A549 (cell line): Measurements from ENCODE around the gene HIGD1A. TPM values are rescaled to one million over a fixed set of nuclear protein-coding genes. Genes with fewer than 3 reads are reported as not detected.
A peak's percentile ranks its signal among the peaks of the same experiment; 100 is the strongest.

Source experiments
- ATAC-seq, 2 experiments: fragments of 200-7000 bp in 1 of 2; fragments of >200 bp in 1 of 2; cut with Nextera tagmentation in 1 of 2; cut with Tn5 transposase in 1 of 2; 3 replicates each; pipeline versions ENCODE4 v1.8.0 to v1.9.1; 2018 to 2020; ENCODE audit warnings: mild to moderate bottlenecking in 1 of 2, moderate library complexity in 1 of 2
- CTCF ChIA-PET: fragments of 300-600 bp; sonication (Branson Sonifier 250); formaldehyde crosslinking; extraction: SDS; loops from one replicate; lab custom pipeline; 2021; ENCODE audit warnings: antibody characterized with exemption, inconsistent platforms; lab: Yijun Ruan, JAX
- POLR2A ChIA-PET: fragments of 350-600 bp; formaldehyde crosslinking; extraction: SDS; loops from one replicate; lab custom pipeline; 2021; ENCODE audit warnings: antibody characterized with exemption, inconsistent platforms; lab: Yijun Ruan, JAX
- DNase-seq, 2 experiments: peaks; one replicate each; pipeline versions ENCODE4 v3.0.0 to v3.0.0-alpha.2; 2011 to 2016; ENCODE audit warnings: low read depth in 1 of 2, low spot score in 1 of 2
- FAIRE-seq: peaks from 2 replicates; lab custom pipeline; 2011; peaks lifted over from hg19 to GRCh38; lab: Jason Lieb, UNC
- H3K27ac ChIP-seq, 2 experiments: fragments of >200 bp; sonication (Bioruptor Twin); formaldehyde crosslinking; 3 replicates each; pipeline ENCODE4 v1.5.1; 2016 to 2017
- H3K4me1 ChIP-seq: fragments of >200 bp; sonication (Bioruptor Twin); formaldehyde crosslinking; 3 replicates; pipeline ENCODE4 v1.6.1; 2016
- H3K4me2 ChIP-seq: fragments of >200 bp; sonication (Bioruptor Twin); formaldehyde crosslinking; 3 replicates; pipeline ENCODE4 v1.6.1; 2016
- H3K4me3 ChIP-seq: fragments of >200 bp; sonication (Bioruptor Twin); formaldehyde crosslinking; 3 replicates; pipeline ENCODE4 v1.5.1; 2016
- H3K9me3 ChIP-seq: fragments of >200 bp; sonication (Bioruptor Twin); formaldehyde crosslinking; 3 replicates; pipeline ENCODE4 v1.6.1; 2016
- BCL3 ChIP-seq: fragments of >200 bp; sonication (Bioruptor Twin); formaldehyde crosslinking; IDR thresholded peaks from 3 replicates; pipeline ENCODE4 v1.6.1; 2016
- CTCF ChIP-seq: fragments of >200 bp; sonication (Bioruptor Twin); formaldehyde crosslinking; IDR thresholded peaks from 3 replicates; pipeline ENCODE4 v1.5.1; 2016
- ELK1 ChIP-seq: fragments of 150-350 bp; IDR thresholded peaks from 2 replicates; pipeline ENCODE4 v1.6.1; 2014; ENCODE audit warnings: low read depth, mild to moderate bottlenecking, low read length
- EP300 ChIP-seq, 2 experiments: fragments of >200 bp; sonication (Bioruptor Twin); formaldehyde crosslinking; IDR thresholded peaks; 2 replicates in 1 of 2; 3 replicates in 1 of 2; pipeline ENCODE4 v1.6.1; 2016 to 2017
- ESRRA ChIP-seq: fragments of 150-350 bp; IDR thresholded peaks from 2 replicates; pipeline ENCODE4 v1.6.1; 2014; ENCODE audit warnings: mild to moderate bottlenecking, low read length, borderline replicate concordance
- FOSL2 ChIP-seq, 2 experiments: fragments of 450-650 bp in 1 of 2; fragments of >200 bp in 1 of 2; sonication (Bioruptor Twin) in 1 of 2; formaldehyde crosslinking; IDR thresholded peaks; 2 replicates each; pipeline versions ENCODE4 v1.5.0 to v1.6.1; 2016 to 2020; ENCODE audit warnings: mild to moderate bottlenecking in 1 of 2, moderate library complexity in 1 of 2
- GATA3 ChIP-seq: IDR thresholded peaks from 2 replicates; pipeline ENCODE4 v1.6.1; 2012; ENCODE audit warnings: borderline replicate concordance
- HES2 ChIP-seq: fragments of >200 bp; sonication (Bioruptor Twin); formaldehyde crosslinking; IDR thresholded peaks from 2 replicates; pipeline ENCODE4 v1.6.1; 2016
- HOXA7 ChIP-seq: fragments of 250-450 bp; sonication (Bioruptor Pico); IDR thresholded peaks from 2 replicates; pipeline ENCODE4 v1.5.0; 2020; ENCODE audit warnings: mild to moderate bottlenecking, moderate library complexity
- HOXB5 ChIP-seq: fragments of 250-450 bp; sonication (Bioruptor Pico); IDR thresholded peaks from 2 replicates; pipeline ENCODE4 v1.5.0; 2020; ENCODE audit warnings: mild to moderate bottlenecking, moderate library complexity
- JUNB ChIP-seq: fragments of >200 bp; sonication (Bioruptor Twin); formaldehyde crosslinking; IDR thresholded peaks from 2 replicates; pipeline ENCODE4 v1.6.1; 2016
- KDM5A ChIP-seq: fragments of 200-600 bp; sonication (generic); IDR thresholded peaks from 2 replicates; pipeline ENCODE4 v1.6.1; 2016; ENCODE audit warnings: antibody characterized with exemption, mild to moderate bottlenecking
- MAFK ChIP-seq: fragments of 450-650 bp; IDR thresholded peaks from 2 replicates; pipeline ENCODE4 v1.6.1; 2014; ENCODE audit not compliant: partially characterized antibody
- MAZ ChIP-seq: fragments of 150-350 bp; IDR thresholded peaks from 2 replicates; pipeline ENCODE4 v1.6.1; 2014; ENCODE audit warnings: antibody characterized with exemption, low read depth, low read length, borderline replicate concordance
- NPAS2 ChIP-seq: fragments of 250-450 bp; sonication (Bioruptor Pico); IDR thresholded peaks from 2 replicates; pipeline ENCODE4 v1.8.0; 2022; ENCODE audit warnings: mild to moderate bottlenecking, moderate library complexity, borderline replicate concordance
- RAD21 ChIP-seq, 2 experiments: fragments of >200 bp in 1 of 2; sonication (Bioruptor Twin) in 1 of 2; formaldehyde crosslinking in 1 of 2; IDR thresholded peaks in 1 of 2; conservative IDR thresholded peaks in 1 of 2; 2 replicates in 1 of 2; 3 replicates in 1 of 2; pipeline ENCODE4 v1.6.1; 2012 to 2018; ENCODE audit warnings: inconsistent platforms in 1 of 2
- RFX5 ChIP-seq: fragments of 450-650 bp; IDR thresholded peaks from 2 replicates; pipeline ENCODE4 v1.7.1; 2014; ENCODE audit warnings: antibody characterized with exemption, mild to moderate bottlenecking, moderate library complexity
- RNF2 ChIP-seq: fragments of 200-600 bp; sonication (generic); IDR thresholded peaks from 2 replicates; pipeline ENCODE4 v1.6.1; 2016; ENCODE audit warnings: low read depth, mild to moderate bottlenecking, antibody characterized with exemption, moderate library complexity, borderline replicate concordance
- ZSCAN20 ChIP-seq: fragments of 250-450 bp; sonication (Bioruptor Pico); IDR thresholded peaks from 2 replicates; pipeline ENCODE4 v1.8.0; 2022; ENCODE audit warnings: mild to moderate bottlenecking, moderate library complexity
- WGBS: methylation state at CpG from one replicate; pipeline ENCODE4 v1.1.6; 2017; ENCODE audit errors: missing lambda C conversion rate; 5-methylcytosine and 5-hydroxymethylcytosine counted together
- polyA plus RNA-seq, 4 experiments: library from polyadenylated mRNA; depleted of rRNA in 3 of 4; stranded (reverse); fragments of >200 nt; fragmentation: RNase III in 1 of 4; extraction: RNeasy Plus Mini Kit Qiagen cat#74134 plus additional on column Dnase treatment in 1 of 4; gene quantifications; 2 replicates in 3 of 4; 3 replicates in 1 of 4; pipeline ENCODE4 v1.2.3, GENCODE V29; 2011 to 2017

The HIGD1A gene
- polyA plus RNA-seq, 2 of the 4 experiments (the other 2 are of a cell fraction) = 146 to 158 TPM

- DNase-seq (no peak), FAIRE-seq (no peak), ATAC-seq (no peak)
- Histone ChIP-seq H3K4me1 (no peaks in the 10 kb centered on the region), H3K4me2 (no peak overlapping the region), H3K9me3 (no peaks in the 10 kb centered on the region), H3K4me3 (no peak overlapping the region), H3K27ac (no peak overlapping the region)
- WGBS = 65% methylated on average over 4 of the region's 9 CpGs
- ChIA-PET POLR2A (no interaction called here), CTCF (no interaction called here)
- TF ChIP-seq MAFK (no peak), EP300 (IDR thresholded peaks at IDR 0.05) (no peak), HOXB5 (CRISPR knock-in tag) (no peak), RFX5 (no peak), HES2 (no peak), KDM5A (no peak), BCL3 (no peak), GATA3 (no peak), FOSL2 (IDR thresholded peaks at IDR 0.05) (no peak), FOSL2 (CRISPR knock-in tag; IDR thresholded peaks at IDR 0.05) (no peak), ESRRA (no peak), ELK1 (no peak), RNF2 (no peak), HOXA7 (no peak), NPAS2 (CRISPR knock-in tag) (no peak), ZSCAN20 (CRISPR knock-in tag) (no peak)
Observed at GRCh38 chr3:42751609-42752008, 52.7 kb downstream of the HIGD1A start.

- CTCF ChIA-PET = interaction anchor here (0.9 to 1.7 kb wide), 3 partner anchors 10 to 169 kb away, joined by 3 to 8 read pairs (median 4); partner anchors contain the start of gene SEC22C
- DNase-seq = no peak
- FAIRE-seq = no peak
- H3K4me3 ChIP-seq = no peak overlapping the region
- no peaks in the 10 kb centered on the region for H3K4me1 ChIP-seq
- 67% methylated on average over 2 of the region's 7 CpGs for WGBS
- no peaks in the 10 kb centered on the region for H3K9me3 ChIP-seq
- no peak for TF ChIP-seq MAFK
- TF ChIP-seq JUNB = no peak
- no peak for TF ChIP-seq MAZ
- ATAC-seq = no peak
- H3K4me2 ChIP-seq = no peak overlapping the region
- POLR2A ChIA-PET = no interaction called here
- no peak overlapping the region for H3K27ac ChIP-seq
Observed at GRCh38 chr3:42750834-42751233, 53.5 kb downstream of the HIGD1A start.

- ATAC-seq = peak; percentile 68 to 80; a peak in 4 of 6 replicates
- H3K9me3 ChIP-seq = no peaks in the 10 kb centered on the region
- no peak overlapping the region for H3K4me3 ChIP-seq
- H3K4me2 ChIP-seq = no peak overlapping the region
- WGBS = 71% methylated on average over 10 of the region's 10 CpGs
- POLR2A ChIA-PET = no interaction called here
- FAIRE-seq = no peak
- DNase-seq = peak in 1 of 2 experiments; percentile 28
- peak in 1 of 2 experiments; percentile 38; a peak in 2 of 5 replicates for TF ChIP-seq RAD21 (conservative IDR thresholded peaks at IDR 0.05 in 1 of 2, IDR thresholded peaks at IDR 0.05 in 1 of 2)
- no peak for TF ChIP-seq JUNB
- TF ChIP-seq CTCF = peak; percentile 25; the same call in 2 of the 3 replicates
- CTCF ChIA-PET = interaction anchor here (0.9 to 1.7 kb wide), 8 partner anchors 9 to 168 kb away, joined by 3 to 8 read pairs (median 3); partner anchors contain the start of gene SEC22C
- no peak overlapping the region for H3K27ac ChIP-seq
- H3K4me1 ChIP-seq = no peaks in the 10 kb centered on the region
Observed at GRCh38 chr3:42749753-42750231, 54.5 kb downstream of the HIGD1A start.
